HG03280 (cell line): ENCODE measurements around the gene SDK2.

Experiments used
- ATAC-seq: cut with Tn5 transposase; IDR thresholded peaks from one replicate; pipeline ENCODE4 v1.9.1; 2021; ENCODE audit warnings: mild to moderate bottlenecking, moderate library complexity; ENCODE audit not compliant: unreplicated experiment

SDK2 gene

DNA sequence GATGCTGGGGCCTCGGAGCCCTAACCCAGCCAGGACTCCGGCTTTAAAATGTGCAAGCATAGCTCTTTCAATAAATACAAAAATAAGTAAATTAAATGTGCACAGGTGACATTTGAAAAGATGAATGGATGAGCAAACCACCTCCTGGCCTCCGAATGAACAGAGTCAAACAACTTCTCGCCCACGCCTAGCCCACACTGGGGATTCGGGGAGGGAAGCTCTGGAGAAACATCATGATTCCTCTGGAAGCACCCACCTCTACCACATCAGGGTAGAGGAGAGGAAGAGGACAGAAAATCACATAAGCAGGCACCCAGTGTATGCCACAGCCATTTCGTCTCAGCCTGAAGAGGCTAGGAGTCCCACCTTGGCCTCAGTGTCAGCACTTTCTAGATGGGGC is 105.8 kb downstream of the SDK2 start:
- no peak for ATAC-seq

DNA sequence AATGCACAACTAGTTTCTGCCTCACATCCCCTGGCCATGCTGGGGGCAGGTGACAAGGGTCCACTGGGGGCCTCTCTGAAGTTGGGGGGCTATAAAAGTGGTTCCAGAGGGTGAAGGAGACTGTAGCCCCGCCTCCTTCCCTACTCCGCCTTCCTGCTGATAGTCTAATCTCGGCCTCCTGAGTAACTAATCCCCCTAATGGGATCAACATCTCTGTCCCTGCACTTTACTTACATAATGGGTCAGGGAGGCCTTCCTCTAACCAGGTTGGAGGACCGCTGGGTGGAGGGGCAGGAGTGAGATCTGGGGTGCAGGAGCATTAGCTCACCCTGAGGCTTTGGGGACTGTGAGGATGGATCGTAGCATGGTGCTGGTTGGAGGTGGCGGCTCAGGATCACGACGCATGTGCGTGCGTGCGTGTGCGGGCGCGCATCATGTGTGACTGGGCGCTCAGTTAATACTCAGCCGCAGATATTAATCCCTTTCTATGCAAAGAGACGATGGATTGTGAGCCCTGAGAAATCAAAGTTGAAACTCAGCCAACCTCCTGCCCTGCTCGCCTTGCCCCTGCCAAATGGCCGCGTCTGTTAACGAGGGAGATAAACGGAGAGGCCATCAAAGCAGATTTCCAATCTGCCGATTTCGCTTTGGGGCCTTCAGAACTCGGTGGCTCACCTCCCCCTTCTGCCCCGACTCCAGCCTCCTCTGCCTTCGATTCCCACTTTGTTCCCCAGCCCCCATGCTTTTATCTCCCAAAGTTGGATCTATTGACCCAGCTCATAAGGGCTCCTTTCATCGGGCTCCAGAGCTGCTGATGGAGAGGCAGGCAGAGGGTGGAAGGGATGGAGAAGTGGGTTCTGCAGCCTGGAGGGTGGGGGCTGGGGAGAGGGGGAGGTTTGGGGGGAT is 107.3 kb downstream of the SDK2 start:
- no peak for ATAC-seq

DNA sequence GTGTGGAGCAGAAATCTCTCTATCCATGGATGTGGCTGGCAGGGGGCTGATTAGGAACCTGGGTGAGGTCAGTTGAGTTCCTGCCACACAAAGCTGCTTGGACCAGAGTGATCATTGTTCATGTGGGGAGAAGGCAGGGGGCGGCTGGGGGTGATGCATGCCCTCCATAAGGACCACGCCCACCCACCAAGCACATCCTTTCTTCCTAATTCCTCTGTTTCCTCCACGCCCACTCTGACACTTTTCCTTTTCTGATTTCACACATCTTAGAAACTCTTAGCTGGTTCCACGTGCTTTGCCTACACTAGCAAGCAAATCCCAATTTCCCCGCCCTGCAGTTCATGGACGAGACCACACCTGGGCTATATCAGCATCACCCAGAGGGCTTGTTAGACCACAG is 108.5 kb downstream of the SDK2 start:
- no peak for ATAC-seq

DNA sequence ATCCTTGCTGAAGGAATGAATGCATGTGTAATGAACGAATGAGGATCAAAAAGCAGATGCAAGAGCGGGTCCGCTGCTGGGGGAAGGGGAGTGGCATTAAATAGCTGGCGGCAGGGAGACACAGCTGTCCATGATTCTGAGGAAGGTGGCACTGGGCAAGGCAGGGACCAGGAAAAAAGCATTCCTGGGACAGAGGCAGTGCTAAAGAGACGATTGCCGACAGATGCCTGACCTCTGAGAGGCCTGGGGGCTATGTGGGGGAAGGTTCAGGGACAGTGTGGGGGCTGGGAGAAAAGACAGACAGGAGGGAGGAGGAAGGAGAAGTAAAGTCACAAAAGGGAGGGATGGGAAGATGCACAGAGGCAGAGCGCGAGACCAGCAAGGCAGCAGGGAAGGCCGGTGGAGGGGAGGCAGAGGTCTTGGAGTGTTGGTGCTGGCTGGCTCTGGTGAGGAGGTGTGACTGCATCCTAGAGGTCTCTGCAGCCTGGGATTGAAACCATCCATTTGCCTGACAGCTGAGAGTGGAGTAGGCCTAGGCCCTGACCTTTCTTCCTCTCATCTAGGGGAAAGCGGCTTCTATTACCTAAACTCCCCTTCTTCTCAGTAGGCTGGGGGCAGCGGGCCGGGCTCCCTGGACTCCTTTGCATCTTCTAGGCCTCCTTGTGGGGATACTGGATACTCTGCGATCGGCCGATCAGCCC is 109.9 kb downstream of the SDK2 start:
- ATAC-seq = no peak

DNA sequence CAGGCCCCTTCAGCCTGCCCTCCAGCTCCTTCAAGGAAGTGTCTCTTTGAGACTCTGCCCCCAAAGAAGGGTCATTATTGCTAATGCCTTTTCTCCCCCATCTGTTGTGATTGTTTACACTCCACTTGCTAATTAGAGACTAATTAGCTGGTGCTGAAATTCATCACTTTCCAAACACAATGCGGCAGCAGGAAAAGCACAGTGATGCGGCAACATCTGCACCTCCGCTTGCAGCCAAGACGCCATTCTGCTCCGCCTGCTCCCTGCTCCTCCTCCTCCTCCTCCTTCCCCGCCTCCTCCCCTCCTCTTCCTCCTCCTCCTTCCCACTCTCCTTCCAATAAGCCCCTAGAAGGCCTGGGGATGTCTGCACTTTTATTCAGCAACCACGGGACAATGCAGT is 110.5 kb downstream of the SDK2 start:
- ATAC-seq = no peak

DNA sequence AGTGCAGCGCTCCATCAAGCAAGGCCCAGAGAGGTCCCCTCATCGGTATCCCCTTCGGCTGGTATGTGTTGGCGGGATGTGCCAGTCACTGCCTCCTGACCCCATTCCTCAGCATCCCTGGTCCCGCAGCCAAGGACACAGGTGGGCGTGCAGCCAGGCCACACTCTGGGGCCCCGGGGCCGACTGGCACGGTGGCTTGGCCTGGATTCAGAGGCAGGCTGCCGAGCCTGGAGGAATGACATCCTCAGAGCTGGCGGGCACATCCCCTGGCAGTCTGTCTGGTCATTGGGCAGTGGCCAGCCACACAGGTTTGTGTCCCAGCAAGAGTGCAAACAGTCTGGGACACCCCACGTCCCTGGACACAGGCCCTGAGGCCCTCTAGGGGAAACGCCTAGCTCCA is 111.1 kb downstream of the SDK2 start:
- no peak for ATAC-seq

DNA sequence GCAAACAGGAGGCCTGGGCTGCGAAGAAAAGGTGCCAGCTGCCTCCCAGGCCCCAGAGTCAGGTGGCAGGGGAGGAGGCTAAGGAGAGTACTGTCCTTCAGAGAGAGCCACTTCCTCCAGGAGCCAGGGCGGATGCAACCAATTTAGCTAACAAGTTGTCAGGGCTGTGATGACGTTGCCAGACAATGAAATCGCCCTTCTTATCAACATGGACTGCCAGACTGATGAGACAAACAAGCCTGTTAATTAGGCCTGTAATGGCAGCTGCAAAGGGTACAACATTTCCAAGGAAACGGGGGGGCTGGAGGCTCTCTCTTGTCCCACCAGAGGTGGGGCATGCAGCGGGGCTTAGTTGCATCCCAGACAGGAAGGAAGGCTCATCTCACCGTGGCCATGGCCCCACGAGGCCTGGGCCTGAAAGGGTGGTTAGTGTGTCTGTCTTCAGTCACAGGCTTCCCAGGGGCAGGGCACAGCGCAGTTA is 111.8 kb downstream of the SDK2 start:
- no peak for ATAC-seq

DNA sequence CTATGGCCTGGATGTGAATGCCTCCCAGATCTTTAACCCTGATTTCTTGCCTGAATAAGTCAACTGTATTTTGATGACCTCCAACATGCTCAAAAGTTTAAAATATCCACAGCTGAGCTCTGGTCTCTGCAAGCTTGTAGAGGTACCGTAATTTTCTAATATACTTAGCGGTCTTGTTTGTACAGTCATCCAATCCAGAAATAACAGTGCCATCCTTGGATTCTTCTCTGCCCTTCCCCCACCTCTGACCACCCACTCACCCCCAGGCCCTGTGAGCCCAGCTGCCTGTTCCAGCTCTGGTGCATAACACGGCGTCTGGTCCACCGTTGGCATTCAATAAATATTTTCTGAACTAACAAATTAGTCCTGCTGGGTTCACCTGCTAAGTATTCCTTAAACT is 113.1 kb downstream of the SDK2 start:
- ATAC-seq = no peak

DNA sequence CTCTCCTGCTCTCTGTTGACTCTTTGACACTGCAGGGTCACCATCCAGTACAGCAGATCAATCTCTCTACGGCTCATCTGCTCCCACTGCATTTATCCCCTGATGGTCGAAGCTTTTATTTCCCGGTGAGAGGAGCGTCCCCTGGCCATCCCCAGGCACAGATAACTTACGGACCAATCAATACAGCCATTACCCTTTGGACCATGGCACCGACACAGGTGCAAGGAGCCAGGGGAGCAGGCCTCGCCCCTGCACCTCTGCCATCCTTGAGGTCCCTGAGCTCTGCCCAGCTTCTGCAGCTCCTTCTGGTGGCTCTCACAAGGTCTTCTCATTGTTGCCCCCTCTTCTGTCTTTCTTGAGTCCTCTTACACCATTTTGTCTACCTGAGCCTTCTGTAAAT is 115.6 kb downstream of the SDK2 start:
- ATAC-seq = no peak

DNA sequence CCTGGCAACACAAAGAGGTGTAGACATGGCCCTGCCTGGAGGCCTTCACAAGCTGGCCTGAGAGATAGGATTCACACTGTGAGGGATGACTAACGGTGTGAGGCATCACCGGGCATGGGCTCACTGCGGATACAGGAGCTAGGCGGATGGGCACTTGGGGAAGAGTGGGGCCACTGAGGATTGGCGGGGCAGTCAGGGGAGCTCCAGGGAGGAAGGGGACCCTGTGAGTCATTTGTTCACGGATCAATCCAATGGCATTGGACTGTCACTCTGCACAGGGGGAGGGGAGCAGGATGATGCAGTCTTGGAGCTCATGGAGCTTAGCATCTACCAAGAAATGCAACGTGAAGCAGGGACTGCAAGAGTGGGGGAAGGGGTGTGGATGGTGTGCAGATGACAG is 117.3 kb downstream of the SDK2 start:
- no peak for ATAC-seq

DNA sequence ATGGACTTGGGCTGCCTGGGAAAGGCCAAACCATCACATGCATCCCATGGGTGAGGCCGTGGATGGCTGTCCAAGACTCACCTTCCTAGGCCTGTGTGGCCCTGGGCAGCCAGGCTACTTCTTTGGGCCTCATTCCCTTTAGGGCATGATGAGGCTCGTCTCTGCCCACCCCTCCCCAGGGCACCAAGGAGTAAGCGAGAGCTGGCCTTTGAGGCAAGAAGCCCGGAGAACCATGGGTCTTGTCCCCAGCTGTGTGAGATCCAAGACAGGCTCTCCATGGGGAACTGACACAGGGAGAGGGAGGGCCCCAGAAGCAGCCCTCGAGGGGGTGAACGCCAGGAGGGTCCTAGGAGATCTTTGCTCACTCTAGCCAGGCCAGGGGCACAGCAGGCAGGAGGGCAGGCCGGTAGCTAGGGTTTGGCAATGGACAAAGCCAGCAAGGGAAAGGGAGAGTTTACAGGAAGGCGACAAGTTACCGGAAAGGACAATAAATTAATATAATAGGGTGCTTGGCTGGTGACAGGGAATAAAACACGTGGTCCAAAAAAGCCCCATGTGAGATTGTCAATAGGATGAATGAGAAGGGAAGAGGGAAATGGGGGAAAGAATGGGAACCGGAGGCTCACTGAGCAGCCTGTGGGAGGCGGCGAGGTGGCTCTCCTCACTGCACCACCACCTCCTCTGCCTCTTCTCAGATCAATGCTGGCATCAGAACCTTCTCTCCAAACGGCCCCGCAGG is 119.1 kb downstream of the SDK2 start:
- ATAC-seq = no peak

DNA sequence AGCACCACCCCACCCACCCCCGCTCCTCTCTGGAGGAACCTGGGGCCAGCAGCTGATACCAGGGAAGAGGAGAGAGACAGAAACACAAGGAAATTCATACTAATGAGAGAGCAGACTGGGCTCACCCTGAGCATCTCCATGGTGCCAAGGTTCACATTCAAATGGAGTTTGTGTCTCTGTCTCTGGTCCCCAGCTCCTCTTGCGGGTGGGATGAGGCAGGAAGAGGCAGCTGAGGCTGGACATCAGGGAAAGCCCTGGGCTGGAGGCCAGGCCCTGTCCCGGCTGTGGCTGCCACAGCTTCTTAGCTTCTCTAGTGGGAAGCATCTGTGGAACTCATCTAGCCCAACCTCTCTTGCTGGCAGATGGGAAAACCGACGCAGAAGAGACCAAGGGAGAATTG is 121.5 kb downstream of the SDK2 start:
- ATAC-seq = no peak

DNA sequence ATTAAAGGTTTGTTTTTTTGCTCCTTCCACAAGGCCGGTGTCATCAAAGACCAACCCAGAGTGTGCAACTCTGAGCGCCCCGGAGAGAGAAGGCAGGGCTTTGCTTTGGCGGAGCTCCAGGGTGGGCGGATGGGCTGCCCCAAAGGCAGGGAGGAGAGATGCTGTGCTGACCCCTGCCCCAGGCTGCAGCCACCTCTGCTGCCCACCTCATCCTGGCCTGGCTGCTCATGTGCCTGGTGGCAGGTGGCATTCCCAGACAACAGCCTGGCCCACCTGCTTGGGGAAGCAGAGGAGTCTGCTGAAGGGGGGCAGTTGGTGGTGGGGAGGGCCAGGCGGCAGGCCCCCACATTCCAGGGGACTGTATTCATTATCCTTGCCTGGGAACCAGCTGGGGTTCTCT is 122.1 kb downstream of the SDK2 start:
- no peak for ATAC-seq

DNA sequence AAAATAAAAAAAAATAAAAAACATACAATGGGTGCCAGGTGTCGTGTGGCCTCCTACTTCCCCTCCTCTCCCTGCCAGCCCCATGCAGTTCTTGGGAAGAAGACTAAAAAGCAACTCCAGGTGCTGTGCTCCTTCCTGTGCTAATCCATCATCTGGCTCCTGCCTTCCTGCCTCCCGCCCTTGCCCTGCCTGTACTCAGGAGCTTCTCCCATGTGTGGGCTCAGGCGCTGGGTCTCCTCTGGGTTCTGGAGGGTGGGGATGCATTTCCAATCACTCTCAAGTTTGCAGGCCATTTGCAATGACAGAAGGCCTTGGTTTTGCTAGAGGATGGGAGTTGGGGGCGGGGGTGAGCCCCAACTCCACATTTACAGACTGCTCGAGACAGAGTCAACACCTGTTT is 122.9 kb downstream of the SDK2 start:
- ATAC-seq = no peak

DNA sequence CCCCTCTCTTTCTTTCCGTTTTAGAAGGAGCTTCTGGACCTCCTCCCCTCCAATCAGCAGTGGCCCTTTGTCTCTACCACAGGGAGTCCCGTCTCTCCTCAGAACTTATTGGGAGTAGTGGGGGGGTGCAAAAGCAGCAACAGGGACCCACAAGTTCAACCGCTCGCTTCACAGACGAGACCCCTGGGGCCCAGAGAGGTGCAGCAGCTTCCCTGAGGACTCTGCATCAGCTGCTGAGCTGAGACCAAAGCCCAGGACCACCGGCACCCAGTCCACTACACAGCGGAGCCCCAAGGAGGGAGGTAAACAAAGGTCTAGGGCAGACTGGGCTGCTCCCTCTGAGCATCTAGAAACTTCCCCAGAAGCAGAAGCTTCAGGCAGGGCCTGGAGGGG is 123.9 kb downstream of the SDK2 start:
- ATAC-seq = no peak

DNA sequence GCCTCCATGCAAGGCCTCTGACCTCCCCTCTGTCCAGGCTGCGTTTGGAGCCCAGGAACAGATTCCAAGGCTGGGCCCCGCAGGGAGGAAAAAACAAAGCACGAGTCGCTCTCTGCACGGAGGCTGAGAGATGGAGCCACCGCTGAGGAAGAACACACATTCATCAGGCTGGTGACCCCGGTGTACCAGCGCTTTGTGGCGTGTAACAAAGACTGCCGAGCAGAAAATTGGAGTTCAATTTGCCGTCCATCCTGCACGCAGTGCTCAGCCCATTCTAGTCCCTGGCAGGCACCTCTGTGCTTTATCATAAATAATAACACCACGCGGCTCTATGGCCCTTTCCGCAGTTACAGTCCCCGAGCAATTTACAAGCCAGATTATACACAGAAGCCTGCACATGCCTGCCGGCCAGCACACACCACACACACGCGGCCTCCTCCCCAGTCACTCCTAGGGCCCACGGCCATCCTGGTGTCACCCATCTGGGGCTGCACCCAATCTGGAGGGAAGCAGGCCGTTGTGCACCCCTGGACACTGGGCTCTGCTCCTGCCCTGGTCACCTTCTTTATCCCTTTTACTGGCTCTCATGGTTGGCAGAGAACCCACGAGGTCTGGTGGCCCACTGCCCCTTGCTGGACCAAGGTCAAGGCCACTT is 124.4 kb downstream of the SDK2 start:
- no peak for ATAC-seq

DNA sequence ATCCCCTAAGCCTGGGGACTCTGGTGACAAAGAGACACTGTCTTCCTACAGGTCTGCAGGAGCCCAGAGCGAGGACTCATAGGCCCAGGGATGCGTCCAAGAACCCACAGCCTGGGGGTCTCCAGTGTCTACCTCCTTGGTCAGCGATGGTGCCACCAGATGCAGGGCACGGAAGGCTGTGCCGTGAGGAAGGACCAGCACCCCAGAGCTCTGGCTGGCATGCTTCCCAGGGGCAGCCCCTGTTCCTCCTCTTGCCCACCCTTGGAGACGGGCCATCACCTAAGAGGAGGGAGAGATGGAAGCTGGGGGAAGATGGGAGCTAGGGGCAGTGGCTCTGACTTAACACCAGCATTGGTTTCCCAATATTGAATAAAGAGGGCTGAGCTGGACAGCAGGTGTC is 125.2 kb downstream of the SDK2 start:
- no peak for ATAC-seq

DNA sequence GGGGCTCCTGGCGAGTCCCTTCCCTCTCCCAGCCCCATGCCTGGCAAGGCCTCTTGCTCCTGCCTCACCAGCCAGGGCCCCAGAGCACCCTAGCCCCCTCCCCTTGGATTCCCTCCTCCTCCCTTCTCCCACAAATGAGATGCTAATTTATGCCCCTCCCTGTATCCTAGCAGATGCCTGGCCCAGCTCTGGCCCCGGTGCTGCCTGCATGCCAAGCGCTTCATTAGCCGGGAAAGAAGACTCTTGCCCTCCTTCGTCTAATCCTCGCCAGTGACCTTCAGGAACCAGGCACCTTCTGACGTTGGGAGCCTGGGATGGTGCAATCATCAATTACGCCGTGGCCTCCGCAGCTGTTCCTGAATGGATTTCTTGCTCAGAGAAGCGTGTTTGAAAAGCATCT is 127.8 kb downstream of the SDK2 start:
- ATAC-seq = no peak

DNA sequence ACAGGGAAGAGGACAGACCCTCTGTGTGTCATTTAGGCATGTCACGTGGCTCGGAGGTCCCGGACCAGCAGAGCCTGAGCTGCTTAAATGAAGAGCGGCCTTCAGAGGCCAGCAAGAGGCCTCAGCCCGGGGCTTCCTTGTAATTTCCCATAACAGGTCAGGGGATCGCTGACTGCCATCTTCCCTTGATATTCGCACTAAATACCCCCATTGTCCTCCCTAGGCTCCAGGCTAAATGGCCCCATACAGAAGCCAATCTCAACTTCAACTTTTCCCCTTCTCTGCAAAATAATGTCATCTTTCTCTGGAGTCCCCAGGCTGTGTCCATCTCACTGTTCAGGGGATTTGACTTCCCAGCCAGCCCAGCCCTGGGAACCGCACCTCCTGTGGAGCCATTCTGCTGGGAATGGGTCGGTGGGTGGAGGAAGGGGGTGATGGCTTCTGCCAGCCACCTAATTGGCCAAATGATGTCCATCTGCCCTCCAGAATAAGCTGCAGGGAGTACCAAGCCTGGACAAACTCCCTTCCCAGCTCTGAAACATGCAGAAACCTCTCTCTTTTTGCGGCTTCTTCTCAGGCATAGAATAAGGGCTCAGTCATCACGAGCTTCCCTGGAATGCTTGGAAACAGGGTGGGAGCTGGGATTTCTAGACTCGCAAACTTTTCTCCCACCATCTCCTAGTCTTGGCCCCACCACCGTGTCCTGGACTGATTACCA is 129.9 kb downstream of the SDK2 start:
- ATAC-seq = no peak

DNA sequence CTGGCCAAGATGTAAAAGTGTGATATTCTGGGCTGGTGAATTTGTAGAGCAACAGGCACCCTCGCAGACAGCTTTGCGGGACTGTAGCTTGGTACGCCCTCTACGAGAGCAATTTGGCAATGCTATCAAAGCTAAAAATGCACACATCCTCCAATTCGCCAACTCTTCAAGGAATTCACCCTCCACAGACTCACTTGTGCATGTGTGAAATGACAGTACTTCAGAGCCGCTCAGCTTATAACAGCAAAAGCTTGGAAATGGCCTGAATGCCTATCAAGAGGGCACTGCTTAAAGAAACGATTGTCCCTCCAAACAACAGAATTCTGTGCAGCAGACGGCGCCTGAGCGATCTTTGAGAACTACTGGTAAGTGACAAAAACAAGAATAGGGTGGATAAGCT is 130.8 kb downstream of the SDK2 start:
- ATAC-seq = no peak

DNA sequence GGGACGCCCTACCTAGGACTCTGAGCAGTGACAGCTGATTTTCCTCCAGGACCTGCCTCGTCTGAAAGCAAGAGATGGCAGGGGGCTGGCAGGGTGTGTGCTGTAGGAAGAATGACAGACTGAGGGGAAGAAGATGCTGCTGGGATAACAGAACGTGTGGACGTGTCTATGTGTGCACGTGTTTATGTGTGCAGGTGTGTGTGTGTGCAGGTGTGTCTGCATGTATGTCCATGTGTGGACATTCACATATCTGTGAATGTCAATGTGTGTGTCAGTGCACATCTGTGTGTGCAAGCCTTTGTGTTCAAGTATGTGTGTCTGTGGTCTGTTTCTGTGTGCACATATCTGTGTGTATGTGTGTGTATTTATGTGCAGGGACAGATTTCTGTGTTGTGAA is 132.5 kb downstream of the SDK2 start:
- ATAC-seq = no peak
